Measurements from ENCODE around the gene GNAI1.

GNAI1 gene

DNA sequence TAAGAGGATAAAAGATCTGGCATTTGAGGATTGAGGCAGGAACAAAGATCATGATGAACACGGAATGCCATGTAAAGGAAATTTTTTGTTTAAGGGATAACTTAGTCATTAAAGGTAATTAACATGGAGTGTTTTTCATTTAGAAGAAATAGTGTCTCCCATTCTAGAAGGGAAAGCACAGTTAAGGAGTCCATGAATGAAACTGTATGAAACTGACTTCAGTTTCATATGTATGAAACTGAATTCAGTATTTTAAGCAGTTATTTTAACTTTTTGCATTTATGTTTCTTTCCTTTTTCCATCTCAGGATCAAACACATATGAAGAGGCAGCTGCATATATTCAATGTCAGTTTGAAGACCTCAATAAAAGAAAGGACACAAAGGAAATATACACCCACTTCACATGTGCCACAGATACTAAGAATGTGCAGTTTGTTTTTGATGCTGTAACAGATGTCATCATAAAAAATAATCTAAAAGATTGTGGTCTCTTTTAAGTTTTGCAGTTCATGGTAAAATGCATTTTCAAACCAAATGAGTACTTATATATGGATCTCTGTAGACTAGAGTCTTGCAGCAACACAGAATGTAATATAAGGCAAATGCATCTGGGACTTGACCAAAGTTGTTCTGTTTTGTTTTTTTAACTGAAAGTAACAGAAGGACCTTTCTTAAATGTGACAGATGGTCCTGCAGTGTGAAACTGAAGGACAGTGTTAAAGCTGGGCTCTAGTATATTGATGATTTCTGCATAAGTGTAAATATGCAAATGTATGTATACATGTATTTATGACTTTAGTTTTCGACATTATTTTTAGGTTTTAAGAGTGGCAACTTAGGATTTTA, 82.6 kb downstream of the GNAI1 start:
- DNase-seq: no peak

DNA sequence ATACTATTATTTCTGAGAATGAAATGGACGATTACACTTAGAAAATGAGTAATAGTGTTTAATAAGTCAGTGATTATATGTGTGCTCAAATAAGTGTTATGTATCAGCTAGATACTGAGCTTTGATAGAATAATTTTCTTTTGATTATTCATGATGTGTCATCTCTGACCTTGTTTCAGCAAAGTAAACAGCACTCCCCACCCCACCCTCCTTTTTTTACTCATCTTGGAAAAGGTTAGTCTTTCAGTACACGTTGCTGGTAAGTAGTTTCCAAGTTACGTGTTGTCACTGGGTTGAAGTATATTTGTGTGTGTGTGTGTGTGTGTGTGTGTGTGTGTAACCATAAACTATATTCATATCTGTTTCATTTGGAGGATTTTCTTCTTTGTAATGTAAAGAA, 84.1 kb downstream of the GNAI1 start:
- no peak for DNase-seq

DNA sequence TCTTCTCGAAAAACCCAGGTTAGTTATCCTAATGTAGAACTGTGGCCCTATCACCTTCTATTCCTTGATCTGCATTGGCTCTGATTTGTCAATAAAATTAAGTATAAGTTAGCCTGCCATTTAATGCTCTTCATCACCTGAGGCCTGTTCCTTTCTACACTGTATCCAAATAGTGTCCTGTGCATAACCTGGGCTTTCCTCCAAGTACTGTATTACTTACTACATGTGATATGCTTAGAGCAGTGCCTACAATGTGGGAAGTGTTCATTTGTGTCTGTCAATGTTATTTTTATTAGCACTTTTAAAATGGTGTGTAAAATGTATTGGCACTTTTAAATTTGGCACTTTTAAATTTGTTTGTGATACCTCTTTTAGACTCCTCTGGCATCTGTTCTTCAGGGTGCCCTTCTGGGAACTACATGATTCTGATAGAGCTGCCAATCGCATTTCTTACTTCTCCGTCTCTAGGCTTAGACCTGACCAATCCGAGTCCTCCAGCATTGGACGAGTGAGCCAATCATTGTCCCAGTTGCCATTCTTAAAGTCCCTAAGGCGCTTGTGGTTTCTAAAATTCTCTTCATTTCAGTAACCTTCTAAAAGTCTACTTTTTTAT, 85.5 kb downstream of the GNAI1 start:
- no peak for DNase-seq

DNA sequence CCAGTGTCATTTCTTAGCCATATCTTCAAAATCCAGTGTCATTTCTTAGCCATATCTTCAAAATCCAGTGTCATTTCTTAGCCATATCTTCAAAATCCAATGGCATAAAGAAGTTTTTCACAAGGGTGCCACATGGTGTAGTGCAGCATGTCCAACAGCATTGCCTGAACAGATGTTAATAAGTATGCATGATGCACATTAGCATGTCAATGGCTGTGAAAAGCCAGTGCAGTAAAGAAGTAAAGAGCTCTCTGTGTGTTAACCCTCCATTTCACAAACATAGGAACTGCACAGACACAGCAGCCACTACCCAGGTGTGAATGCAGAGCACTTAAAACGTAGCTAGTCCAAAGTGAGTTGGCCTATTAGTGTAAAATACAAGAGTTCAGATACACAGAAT, 89.8 kb downstream of the GNAI1 start:
- DNase-seq: no peak

DNA sequence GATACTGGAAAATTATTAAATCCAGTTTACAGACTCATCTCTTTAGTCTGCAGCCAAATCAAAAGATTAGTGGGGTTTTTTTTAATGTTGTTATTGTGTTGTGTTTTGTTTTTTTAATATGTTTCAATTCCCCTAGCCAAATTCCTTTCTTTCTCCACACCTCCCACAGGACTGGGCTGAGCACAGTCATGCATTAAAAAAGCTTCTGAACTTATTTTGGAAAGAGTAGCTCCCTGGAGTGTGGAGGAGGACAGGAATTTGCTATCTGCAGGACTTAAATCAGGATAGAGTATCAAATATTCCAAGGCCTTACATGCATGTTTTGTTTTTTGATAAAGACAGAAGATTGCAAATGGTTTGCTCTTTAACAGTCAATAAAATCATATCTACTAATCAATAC, 90.7 kb downstream of the GNAI1 start:
- DNase-seq: no peak

DNA sequence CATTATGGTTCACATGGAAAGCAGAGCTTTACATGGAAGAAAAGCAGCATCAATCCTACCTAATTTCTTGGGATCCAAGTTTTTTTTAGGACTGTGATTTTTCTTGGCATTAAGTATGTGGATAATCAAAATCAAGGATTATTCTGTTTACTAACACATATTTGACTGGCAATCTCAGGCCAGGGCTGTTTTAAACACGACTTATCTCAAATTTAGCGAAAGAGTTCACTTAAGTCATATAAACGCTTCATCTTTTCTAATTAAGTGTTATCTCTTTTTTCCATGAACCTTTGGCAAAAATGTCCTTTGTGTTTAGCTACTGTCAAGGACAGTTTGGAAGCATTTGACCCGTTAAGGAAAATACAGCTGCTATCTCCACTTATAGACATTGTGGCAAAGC, 92.0 kb downstream of the GNAI1 start:
- no peak for DNase-seq

DNA sequence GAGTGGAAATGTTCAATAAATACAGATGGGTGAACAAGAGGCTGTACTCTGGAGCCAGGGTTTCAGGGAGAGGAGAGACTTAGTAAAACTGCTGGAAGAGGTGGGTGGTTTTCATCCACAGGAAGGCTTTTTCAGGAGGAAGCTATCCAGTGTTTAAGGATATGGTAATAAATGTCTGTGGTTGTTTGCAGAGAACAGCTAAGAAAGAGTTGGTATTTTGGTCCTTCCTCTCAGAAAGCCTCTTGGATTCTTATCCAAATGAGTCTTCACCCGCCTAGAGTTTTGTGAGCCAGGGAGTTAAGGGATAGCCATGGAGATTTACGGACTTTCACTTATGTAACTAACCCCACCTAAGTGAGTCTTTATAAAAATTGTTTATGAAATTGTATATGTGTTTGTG, 95.7 kb downstream of the GNAI1 start:
- no peak for DNase-seq

DNA sequence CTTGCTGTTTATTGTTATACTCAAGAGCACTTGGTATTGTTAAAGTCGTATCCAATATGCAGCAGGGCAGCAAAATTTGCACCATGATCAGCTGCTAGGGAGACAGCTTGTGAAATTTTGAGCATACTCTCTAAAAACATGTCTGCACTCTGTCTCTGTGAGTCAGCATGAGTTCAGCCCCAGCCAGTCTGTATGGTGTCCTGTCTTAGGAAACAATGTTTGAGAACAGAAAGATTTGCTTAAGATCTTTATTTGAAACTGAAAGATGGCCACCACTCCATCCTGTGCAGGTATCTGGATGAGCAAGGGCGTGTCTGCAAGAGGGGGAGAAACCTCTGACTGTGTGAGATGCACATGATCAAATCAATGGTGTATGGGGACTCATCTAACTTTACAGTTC, 97.1 kb downstream of the GNAI1 start:
- no peak for DNase-seq

DNA sequence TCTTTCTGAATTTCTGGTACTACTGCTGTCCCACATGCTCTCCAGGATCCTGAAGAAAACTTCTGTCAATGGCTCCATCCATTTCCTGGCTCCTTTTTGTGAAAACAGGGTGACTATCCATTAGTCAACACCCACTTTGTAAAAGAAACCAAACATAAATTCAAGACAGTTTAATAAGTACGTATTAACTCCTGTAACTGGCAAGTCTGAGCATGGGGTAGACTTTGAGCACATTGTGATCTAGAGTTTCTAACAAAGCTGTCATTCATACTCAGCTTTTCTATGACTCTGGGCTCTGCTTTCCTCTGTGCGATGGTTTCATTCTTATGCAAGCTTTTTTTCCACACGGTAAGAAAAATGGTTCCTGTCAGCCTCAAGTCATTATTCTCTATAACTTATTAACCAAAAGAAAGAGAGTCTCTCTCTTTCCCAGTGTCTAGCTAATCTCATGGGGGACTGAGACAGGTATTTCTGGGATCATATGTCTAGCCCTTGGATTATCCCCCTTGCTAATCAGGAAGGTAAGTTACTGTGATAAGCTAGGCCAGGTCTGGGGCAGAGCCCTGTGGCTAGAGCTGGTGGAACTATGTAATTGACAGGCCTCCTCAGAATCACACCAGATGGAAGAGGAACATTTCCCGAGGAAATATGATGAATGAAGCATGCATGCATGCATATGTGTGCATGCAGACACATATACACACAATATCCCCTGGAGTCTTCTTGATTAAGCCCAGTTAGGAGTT, 98.5 kb downstream of the GNAI1 start:
- no peak for DNase-seq

DNA sequence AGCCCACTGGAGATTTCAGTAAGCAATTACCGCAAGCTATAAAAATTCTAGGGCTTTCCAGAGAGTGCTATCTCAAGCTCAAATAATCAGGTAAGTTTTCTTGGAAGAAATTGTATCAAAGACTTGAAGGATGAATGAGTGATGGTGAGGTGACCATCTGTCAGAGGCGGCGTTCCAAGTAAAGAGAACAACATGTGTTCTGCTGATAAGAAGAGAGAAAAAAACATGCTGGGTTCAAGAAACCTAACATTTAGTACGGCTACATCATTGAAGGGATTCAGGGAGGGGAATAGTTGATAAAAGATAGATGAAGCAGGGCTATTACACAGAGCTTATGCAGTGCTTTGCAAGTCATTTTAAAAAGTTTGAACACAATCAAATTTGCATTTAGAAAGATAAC, 100.7 kb downstream of the GNAI1 start:
- no peak for DNase-seq

DNA sequence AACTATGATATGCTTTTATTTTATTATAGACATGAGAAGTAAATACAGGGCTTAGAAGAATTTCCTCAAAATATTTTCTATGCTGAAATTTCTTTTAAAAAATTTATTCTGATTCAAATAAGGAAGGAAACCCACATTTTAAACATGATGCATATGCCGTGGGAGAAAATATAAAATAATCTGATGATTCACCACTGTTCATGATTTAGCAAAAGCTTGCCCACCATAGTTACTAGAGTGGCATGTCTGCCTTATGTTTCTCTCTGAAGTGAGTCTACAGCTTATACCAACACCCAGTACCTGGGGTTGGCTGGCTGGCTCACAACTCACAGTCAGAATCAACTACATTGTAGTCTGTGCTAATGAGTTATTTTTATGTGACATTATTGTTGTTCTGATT, 102.0 kb downstream of the GNAI1 start:
- DNase-seq: no peak

DNA sequence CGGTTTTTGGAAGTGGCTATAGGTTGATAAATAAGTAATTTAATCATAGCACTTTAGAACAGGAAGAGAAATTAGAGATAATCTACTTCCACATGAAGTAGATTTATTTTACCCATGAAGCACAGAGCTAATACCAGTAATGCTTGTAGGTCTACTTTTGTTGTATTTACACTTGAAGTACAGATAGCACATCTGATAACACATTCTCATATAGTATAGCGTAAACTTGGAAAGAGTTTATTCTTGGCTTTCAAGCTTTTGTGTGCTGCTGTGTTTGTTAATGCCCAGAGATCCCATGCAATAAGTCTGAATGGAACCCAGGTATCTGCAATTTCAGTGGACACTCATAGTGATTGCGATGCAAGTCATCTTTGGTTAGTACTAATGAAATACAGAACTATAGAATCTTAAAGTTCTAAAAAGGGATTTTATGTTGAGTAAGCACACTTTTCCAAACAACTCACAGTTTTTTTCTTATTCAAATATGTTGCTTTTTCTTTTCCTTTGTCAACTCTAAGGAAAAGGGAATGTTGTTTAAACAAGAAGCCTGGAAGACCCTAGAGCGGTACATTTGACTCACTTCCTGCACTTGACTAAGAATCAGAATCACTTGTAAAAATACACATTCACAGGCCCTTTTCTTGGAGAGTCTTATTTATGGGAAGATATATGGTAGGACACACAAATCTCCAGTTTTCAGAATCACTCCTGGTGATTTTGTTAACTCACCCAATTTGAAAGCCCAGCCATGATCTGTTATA, 105.8 kb downstream of the GNAI1 start:
- no peak for DNase-seq

DNA sequence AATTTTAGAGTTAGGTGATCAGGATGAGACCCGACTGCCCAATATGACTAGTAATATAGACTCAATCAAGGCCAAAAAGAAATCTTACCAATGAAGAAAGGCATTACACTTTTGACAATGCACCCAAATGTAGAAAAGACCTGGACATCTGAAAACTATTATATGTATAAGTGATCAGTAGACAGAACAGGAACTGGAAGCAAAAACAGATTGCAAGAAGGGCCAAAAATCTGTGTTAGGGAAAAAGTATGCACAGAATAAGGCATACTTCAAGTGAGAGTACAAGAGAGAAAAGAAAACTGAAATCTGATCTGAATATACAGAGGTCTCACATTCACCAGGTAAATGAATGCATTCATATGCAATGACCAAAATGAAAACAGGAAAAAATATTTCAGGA, 107.0 kb downstream of the GNAI1 start:
- DNase-seq: no peak

DNA sequence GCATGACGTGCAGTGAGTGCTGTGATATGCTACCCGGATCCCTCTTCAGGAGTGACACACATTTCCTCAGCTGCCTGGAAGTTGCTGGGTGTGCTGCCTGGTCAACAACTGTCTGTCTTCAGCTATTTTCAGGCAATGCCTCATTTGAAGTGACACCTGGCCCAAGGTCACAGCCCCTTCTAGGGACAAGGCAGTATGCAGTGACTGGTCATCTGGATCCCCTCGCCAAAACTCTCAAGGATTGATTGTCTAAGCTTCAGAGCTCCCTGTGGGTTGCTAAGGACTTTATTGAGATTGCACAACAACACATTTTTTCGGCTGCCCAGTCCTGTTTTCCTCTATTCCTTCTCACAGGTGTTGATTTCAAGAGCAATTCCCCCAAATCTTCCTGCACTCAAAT, 108.8 kb downstream of the GNAI1 start:
- no peak for DNase-seq

DNA sequence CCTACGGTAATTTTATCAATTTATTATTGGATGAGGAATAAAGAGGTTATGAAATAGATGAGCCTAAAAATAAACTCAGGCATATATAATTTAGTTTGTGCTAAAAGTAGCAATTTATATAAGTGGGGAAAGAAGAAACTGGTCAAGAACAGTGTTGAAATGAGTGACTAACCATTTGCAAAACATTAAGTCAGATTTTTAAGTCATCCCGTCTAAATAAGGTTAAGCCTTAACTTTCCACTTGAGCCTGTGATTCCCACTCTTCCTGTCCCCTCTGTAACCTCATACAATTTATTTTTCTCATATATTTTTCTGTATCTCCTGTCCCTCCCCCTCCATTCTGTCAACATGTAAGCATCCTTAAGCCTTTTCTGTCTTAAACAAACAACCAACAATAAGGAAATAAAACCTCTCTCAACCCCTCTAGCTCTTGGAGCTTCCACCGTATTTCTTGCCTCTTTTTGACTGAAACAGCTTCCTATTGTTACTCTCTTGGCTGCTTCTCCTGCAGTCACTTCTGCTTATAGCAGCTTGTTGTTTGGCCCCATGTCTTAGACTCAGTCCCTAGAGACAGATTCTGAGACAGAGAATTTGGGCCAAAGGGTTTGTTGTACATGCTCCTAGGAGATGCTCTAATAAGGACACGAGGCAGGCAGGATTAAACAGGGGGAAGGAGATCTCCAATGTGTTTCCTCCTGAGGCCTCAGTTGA, 109.7 kb downstream of the GNAI1 start:
- DNase-seq: no peak

DNA sequence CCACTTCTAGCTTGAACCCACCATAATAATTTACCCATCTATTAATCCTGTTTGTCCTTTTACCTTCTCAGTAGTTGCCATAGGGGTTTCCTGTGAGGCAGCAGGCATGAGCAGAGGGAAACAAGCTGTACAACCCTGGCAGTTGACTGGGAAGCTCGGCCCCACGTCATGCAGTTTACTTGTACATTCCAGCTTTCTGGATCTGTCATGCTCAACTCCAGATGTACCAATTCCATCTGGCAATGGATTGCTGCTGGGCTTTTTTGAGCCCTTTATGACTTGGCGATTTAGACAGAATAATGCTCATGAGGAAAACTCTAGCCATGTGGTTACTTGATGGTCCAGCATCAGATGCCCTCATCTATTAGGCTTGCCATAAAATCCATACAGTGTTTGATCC, 112.5 kb downstream of the GNAI1 start:
- DNase-seq: no peak

DNA sequence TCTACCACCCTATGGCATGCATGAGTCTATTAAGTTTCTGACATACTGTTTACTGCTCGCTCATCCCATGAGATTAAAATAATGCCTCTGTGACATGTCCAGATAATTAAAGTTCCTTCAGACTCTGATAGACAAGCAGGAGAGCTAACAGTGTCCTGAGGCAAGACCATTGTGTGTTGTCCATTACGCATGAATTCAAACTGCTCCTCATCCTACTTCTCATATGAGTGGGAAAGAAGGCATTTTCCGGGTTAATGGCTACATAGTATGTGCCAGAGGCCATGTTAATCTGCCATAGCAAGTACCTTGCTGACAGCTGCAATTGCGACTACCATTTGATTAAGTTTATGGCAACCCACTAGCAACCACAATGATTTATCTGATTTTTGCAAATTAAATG, 113.3 kb downstream of the GNAI1 start:
- no peak for DNase-seq

DNA sequence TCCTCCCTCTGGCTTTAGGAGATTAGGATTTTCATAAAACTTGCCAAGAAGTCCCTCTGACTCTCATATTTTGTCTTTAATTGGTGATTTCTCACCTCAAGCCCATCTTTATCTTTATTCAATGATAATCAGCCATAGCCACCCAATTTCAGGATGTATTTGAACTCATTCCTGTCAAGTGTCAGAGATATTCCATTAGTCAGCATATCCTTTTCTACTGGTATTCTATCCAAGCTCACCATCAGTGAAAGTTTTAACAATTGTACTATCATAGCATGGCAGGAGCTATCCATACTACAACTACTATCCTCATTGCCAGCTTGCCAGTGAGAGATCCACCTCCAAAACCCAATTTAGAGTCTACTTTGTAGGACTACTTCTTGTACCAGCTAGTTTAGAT, 114.6 kb downstream of the GNAI1 start:
- no peak for DNase-seq

DNA sequence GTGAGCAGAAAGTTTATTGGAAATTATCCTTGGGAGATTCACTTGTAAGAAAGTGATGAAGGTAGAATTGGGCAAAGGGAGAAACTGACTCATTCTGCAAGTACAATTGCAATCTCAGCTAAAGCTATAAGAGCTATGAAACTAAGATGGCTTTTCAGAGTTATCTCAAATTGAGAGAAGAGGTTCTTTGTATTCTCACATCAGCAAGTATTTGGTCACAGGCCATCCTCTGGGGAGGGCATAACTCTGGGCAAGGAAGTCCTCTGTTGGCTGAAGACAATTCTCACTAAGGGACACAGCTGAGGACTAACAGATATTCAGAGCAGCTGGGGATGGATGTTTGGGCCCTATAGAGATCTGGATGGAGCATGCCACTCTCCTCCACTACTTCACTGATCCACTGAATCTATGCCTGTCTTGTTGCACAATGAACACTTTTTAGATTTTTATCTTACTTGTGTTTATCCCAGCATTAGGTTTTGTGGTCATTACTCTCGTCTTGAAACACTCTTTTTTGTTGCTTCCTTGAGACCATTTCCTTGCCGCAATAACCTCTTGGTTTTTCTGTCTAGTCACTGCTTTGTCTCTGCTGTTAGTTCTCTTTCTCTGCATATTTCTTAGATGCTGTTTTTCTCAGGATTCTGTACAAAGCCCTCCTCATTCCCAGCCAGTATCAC, 115.1 kb downstream of the GNAI1 start:
- no peak for DNase-seq

DNA sequence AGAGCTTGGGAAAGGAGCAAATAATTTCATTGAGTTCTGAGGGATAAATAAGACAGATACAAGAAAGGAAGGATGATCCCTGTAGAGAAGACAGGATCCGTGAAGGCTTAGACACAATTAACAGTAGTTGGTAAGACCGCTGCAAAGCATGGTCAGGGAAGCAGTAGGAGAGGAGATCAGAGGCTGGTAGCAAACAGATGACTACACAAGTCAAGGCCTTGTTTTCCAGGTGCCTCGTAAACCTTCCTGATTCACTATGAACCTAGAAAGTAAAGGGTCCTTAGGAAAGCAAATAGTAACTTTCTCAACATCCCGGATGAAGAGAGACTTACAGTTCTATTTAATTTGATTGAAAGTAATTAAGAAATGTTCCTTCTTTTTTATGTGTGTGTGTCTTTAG, 118.6 kb downstream of the GNAI1 start:
- no peak for DNase-seq

DNA sequence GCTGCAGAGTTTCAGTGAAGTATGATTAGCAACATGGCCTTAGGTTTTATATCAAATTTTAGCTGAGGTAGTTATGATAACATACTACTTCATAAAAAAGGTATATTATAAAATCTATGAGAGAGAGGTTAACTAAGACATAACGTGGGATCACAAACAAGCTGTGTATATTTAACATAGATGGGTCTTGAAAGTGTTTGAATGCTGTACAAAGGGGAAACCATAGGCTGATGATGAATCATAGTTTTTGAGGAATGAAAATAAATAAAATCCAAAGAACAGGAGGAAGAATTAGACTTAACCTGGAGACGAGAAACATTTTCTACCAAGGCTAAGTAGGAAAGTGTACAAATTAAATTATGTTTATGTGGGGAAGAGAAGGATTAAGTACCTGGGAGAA, 119.0 kb downstream of the GNAI1 start:
- DNase-seq: no peak

DNA sequence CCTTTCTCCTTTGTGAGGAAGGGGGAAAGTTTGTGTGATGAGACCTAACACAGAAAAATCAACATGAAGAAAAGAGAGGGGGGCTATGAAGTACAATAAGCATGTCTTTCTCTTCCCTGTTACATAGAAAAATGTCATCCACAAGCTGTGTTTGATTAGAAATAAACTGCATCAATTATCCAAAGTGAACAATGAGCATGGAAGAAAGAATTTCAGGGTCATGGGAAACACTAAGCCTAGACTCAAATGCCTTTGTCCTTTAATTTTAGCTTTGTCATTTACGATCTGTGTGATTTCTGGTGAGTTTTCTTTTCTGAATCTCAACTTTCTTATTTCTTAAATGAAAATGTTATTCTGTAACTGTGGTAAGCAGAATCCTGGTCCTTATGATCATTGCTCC, 121.0 kb downstream of the GNAI1 start:
- DNase-seq: no peak
